Dermis microvascular lymphatic vessel endothelial cell (primary cell): ENCODE data around the gene SLC43A1. TPM values are rescaled to one million over a fixed set of nuclear protein-coding genes. Genes with fewer than 3 reads are reported as not detected.
"Not testable (repeated sequence)": the region's sequence is repeated elsewhere in the genome, so short reads cannot be mapped to it uniquely, and the experiment has no call there.

Source experiments
- DNase-seq, 2 donors: peaks; one replicate each; pipeline versions ENCODE4 v3.0.0 to v3.0.0-alpha.2; 2010; ENCODE audit warnings: low read depth in 2 of 2
- total RNA-seq: library from RNA; depleted of rRNA; stranded (reverse); fragments of >200 nt; gene quantifications from 2 replicates; pipeline ENCODE4 v1.2.1, GENCODE V29; 2014

The SLC43A1 gene
- total RNA-seq, 1 donor from 2014 or later = 11.0 TPM

DNA sequence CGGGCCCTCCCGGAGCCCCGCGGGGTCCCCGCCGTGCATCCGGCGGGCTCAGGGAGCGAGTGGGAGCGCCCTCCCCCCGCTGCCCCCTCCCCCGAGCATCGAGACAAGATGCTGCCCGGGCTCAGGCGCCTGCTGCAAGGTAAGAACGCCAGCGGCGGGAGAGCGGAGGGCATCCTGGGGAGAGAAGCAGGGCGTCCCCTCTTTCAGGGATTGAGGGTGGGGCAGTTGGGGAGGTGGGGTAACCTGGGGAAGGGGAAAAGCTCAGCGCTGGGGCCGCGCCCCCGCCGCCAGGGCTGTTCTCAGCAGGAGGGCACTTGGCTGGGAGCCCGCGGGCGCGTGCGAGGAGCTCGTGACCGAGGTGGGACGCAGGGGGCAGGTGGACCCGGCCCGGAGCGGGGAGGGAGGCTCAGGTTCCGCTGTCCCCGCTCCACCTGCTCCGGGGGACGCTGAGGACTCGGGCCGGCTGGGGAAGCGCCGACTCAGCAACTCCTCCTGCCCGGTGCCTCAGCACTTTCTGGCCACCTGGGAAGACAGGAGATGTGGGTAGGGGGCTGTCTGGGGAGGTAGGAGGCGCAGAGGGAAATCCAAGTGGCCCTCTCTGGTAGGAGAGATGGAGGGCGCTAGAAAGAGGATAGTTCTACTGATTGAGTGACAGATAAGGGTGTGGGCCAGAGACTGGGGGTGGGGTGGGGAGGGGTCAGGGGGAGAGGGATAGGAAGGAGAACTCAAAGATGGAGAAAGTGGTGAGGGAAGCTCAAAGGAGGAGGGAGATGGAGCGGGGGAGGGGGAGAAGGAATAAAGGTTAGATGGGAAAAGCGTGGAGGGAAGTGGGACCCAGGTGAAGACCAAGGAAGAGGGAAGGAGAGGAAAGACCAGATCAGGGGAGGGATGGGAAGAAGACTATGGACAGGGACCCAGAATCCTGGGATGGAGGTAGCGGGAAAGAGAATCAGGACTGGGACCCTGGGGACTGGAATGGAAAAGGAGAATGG, 54.4 kb downstream of the SLC43A1 start:
- no peak for DNase-seq

DNA sequence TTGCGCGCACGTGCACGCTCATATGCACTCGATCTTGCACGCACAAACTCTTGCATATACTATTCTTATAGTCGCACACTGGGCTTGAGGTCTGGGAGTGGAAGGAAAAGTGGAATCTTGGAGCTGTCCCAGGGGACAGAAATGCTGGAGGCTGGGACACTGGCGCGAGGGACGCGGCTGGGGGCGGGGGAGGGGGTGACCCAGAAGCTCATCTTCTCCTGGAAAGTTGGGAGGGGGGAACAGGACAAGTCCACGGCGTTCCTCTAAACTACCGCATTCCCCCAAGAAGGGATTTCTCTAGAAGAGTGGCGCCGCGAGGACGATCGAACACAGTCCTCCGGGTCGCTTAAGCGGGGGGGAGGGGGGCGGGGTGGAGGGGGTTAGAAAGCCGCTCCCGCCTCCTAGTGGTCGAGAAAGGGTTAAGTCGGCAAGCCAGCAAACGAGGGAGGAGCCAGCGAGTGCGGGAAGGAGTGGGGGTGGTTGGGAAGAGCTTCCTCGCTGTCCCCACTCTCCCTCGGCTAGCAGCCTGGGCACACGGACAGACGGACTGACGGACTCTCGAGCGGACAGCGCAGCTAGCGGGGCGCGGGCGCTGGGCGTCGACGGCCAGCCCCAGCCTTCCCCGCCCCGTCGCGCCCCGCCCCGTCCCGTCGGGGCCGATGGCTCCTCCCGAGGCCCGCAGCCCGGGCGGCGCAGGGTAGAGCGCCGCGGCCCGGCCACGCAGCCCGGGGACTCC, 55.3 kb downstream of the SLC43A1 start, which contains the start of gene RTN4RL2:
Gene RTN4RL2, plus strand, starts transcription at position 507 of the 736 bp plus-strand sequence. CDS start 338 bp downstream, outside the sequence.
- DNase-seq = peak in 1 of 2 donors; percentile 48

DNA sequence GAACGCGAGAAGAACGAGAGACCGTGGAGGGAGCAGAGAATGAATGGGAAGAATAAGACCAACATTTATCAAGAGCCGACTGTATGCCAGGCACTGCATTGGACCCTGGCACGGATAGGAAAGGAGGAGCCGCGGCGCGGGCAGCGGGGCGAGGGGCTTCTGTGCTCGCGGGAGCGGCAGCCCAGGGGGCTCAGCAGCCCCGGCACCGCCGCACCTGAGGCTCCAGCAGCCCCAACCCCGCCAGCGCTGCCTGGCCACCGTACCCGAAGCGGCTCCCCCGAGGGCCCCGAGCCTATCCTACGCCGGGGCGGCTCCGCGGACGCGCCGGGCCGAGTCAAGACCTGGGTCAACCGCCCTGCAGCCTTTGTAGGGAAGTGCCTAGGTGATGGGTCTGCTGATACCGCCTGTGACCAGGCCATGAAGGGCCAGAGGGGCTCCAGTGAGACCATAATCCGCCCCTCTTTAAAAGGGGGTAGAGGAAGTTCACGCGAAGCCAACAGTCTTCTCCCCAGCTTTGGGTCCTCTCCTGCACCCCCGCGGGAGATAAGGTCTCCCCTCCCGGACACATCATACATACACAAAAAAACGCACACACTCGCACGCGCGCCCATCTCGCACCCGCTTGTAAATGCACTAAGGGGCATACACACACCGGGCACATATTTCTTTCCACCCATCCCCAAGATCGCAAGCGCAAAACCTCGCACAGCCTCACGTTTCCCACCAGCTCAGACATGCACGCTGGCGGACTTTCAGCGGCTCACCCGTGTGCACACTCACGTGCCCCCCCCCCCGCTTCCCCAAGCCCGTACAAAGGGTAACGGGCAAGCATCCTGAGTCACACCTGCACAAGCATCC, 56.1 kb downstream of the SLC43A1 start:
- DNase-seq = peak in 1 of 2 donors; percentile 18

DNA sequence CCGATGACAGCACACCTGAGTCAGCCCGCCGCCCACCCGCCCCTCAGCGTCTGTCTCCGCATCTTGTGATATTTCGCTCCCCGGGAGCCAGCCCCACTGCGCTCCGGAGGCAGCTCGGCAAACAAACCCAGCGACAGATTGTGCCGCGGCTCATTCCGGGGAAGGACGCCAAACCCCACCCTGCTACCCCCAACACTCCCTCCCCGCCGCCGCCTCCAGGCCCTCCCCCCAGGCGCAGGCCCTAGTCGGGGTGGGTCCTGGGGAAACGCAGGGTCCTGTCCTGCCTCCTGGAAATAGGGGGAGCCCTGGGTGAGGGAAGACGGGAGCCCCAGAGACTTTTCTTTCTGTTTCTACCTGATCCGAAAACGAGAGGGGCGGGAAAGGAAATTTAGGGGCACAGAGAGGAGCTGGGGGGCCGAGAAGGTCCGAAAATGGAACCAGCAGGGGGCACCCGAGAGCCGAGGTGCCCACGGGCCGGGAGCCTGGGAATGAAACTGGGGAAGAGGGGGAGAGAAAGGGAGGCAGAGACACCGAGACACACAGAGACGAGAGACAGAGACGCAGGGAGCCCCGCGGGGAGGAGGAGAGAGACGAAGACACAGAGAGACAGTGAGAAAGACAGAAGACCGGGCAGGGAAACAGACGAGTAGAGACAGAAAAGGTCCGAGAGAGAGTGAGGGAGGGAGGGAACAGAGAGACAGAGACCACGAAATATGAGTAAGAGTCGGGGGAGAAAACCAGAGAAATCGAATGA, 56.9 kb downstream of the SLC43A1 start:
- peak in 1 of 2 donors; percentile 28 for DNase-seq

DNA sequence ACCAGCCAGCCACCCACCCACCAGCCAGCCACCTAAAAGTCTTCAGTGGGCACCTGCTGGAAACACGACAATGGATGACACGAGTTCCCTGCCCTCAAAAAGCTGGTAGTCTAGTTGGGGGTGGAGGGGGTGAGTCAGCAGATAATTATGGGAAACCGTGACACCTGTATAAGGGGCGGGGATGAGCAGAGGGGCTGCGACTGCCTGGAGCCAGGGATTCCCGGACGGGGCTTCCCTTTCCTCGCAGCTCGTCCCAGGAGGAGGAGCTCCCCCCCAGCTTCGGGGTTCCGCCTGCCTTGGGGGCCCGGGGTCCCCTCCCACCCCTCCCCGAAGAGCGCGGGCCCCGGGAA, 57.5 kb downstream of the SLC43A1 start:
- no peak for DNase-seq

DNA sequence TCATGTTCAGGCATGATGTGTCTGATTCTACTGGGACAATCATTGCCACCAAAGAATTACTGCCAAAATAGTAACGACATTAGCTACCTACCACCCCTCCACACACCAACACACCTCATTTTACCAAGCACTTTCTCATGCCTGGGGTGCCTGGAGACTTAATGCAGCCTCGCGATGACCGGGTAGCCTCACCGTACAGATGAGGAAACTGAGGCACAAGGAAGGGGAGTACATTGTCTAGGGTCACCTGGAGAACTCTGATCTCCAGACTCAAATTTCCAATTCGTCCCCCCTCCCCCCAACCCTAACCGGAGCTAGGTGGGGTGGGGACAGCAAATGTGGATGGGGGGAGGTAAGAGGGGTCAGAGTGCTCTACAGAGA, 57.9 kb downstream of the SLC43A1 start:
- DNase-seq = no peak

DNA sequence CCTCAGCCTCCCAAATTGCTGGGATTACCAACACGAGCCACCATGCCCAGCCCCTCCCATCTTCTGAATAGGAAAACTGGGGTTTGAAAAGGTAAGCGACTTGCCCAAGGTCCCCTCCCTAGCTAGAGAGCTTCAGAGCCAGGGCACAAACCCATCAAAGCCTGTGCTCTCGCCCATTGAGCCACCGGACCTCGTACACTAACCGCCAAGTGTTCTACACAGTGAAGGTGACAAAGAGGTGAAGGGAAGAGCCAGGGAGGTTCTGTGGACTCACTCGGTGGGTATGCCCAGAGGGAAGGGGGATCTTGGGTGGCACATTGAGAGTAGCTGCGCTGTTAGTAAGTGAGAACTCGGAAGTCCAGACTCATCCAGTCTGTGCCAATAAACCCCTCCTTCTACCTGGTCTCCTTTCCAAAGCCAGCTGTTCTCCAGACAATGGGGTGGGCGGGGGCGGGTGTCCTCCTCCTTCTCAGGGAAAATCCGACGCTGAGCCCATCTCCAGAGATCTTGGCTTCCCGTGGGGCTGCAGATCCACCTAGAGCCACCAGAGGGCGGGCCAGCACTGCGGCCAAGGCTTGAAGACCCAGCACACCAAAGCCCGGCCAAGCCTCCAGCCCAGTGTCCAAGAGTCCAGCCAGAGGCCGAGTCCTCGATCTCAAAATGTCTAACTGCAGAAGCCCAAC, 58.4 kb downstream of the SLC43A1 start:
- peak; percentile 43 to 78 for DNase-seq

DNA sequence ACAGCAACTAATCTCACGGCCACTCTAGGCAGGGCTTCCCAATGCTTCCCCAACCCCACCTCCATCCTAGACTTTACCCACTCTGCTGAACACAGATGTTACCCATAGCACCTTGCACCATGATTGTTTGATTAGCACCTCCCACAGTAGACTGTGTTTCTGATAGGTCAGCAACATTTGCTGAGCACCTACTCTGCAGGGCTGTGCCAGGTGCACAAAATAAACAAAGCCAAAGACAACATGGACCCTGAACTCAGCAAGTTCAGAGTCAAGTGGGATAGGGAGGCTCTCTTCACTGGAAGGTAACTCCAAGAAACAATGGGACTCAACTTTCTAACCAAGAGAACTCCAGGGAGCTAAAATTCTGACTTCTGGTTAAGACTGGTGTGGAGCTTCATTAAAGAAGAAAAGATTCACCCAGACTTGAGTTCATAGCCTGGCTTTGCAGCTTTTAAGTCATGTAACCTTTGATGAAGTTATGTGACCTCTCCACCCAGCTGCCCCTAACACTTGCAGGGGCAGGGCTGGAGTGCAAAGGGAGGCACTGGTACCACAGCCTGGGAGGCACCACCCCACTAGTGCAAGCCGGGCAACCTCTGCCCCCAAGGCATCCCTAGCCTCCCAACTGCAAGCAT, 61.8 kb downstream of the SLC43A1 start:
- no peak for DNase-seq

DNA sequence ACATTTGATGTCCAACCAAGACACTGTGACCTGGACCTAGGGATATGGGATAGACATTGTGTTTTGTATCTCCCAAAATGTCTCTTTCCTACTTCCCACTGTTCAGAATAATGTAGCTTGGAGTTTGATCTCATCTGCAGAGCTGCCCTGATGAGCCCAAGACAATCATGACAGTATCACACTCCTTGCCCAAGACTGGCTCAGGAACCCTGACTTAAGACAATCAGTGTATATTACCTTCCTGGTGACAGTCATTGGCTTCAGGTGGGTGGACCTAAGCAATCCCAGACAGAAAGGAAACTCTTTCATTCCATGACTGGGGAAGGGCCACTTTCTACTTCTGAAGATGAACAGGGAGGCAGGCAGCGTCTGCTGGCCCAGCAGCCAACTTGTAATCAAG, 69.4 kb downstream of the SLC43A1 start:
- DNase-seq = no peak

DNA sequence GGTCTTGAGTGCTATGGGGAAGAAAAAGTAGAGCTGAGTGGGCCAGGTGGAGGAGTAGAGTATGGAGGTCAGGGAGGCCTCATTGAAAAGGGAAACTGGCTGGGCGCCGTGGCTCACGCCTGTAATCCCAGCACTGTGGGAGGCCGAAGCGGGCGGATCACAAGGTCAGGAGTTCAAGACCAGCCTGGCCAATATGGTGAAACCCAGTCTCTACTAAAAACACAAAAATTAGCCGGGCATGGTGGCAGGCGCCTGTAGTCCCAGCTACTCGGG, 70.4 kb downstream of the SLC43A1 start:
- not testable (repeated sequence) for DNase-seq

DNA sequence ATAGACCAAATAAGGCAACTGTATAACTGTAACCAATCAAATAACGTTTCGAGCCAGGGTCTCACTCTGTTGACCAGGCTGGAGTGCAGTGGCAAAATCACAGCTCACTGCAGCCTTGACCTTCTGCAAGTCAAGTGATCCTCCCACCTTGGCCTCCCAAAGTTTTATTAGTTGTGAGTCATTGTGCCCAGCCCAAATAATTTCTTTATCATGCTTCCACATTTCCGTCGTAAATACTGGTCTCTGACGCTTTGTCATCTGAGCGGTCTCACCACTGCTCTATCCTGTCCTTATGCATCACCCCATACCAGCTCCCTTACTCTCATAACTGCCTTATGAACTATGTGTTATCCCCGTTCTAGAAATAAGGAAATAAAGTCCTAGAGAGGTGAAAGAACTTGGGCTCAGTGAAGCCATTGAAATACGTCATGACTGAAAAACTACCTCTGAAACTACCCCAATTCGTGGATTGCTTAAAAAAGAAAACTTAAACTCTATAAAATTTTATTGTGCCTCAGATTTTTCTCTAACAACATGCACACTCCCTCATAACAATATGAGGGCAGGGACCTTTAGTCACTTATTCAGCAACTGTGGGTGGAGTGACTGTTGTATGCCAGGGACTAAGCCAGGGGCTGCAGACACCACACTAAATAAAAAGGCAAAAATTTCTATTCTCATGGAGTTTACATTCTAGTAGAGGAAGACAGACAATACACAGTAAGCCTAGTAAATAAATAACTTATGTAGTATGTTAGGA, 71.0 kb downstream of the SLC43A1 start:
- no peak for DNase-seq

DNA sequence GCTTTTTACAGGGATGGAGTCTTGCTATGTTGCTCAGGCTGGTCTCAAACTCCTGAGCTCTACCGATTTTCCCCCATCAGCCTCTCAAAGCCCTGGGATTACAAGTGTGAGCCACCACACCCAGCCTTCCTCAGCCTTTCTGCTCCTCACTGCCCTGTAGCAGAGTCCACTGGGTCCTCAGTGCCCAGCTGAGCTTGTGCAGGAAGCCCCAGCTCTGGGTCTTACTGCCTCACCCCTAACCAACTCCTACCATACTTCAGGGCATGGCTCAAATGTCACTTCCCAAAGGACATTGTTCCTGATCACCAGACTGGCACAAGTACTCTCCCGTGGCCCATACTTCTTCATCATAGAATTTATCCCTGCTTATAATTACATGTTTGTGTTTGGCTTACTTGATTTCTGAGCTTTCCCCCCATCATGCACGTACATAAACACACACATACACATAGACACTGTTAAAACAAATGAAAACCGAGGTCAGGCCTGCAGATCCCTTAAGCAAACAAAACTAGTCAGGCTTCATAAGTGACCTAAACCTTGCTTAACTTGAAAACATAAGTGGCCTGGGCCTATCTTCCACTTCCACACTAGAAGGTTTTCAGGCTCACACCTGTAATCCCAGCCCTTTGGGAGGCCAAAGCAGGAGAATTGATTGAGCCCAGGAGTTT, 74.6 kb downstream of the SLC43A1 start:
- DNase-seq = no peak

DNA sequence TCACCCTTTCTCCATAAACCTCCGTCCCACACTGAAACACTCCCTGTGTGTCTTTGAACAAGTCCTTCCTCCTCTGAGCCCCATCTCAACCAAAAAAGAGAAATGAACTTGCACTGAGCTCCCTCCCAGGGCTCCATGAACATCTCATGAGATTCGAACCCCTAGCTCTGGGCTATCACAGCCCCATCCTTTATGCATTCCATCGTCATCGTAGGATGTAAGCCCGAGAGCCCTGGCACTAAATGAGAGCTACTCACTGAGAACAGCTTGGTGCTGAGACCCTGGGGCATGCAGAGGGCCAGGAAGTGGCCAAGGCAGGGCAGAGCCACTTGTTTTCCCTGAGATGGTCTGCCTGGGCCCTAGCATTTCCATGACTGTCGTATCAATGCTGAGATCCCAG, 75.7 kb downstream of the SLC43A1 start:
- DNase-seq = no peak

DNA sequence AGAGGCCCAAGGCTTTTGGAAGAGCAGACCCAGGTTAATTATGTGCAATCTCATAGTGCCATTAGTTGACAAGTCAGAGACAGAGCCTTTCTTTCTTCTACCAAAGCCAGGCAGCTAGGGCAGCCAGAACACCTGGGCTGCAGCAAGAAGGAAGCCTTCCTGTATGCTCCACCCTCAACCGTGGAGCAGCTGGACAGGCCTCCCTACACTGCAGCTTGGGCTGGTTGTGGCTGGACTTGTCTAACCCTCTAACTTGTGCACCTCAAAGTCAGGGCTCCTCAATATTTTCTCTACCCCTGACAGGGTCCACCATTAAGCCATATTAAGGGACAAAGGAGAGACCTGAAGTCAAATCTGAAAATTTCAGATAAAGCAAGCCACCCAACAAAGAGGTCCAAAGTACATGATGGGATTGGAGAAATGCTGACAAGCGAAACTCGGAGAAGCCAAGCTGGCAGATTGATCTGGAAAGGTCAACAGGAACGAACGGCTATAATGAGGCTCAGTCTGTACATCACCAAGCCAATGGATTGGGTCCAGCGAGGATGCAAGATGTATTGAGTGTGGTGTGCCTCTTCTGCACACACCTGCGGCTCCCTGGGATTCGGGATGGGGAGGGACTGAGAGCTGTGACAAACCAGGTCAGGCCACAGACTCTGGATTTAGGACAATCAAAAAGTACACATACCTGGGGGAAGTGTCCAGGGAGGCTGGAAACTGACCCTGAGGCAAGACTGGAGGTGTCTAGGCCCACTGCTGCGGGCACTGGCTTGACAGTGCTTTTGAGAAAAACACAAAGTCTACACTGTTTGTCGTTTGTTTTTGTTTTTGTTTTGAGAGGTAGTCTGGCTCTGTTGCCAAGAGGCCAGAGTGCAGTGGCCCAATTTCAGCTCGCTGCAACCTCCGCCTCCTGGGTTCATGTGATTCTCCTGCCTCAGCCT, 76.9 kb downstream of the SLC43A1 start:
- DNase-seq = no peak

DNA sequence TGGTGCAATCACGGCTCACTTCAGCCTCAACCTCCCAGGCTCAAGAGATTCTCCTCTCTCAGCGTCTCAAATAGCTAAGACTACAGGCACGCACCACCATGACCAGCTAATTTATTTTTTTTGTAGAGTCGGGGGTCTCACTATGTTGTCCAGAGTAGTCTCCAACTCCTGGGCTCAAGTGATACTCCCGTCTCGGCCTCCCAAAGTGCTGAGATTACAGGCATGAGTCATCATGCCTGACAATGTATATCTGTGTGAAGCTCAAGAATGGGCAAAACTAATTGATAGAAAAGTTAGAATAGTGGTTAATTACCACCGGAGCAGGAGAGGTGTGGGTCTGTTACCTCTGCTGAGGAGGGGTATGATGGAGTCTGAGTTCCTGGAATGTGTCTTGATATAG, 79.5 kb downstream of the SLC43A1 start:
- DNase-seq = no peak

DNA sequence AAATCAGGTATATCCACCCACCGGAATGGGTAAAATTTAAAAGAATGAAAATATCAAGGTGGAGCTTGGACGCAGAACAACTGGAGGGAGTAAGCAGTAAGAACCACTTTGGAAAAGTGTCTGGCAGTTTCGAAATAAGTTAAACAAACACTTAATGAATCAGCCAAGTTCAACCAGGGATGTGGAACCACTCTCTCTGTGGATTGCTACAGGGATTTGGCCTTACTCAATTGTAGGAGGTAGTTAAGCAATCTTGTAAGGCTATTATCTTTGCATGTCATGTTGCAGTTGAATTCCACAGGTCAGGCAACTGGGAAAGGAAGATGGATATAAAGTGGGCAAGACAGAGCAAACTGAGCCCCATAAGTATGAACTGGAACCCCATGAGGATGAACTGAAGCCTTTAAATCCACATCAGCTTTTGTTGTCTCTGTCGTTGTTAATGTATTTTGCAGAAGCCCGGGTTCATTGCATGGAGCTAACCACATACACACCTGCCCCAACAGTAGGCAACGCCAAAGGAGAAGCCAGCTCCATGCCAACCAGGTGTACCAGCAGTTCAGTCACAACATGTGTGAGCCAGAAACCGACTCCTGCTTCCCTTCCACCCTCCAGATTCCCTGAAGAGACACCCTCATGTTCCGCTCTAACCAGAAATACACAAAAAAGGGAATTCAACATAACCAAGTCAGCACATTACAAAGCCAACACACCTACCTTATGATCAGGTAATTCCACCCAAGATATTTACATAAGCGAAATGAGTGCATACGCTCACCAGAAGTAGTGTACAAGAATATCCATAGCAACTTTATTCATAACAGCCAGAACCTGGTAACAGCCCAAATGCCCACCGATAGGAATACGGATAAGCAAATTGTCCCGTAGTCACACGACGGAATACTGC, 80.6 kb downstream of the SLC43A1 start:
- DNase-seq = no peak
